Transverse colon (tissue), 4 donors: Measurements from ENCODE around the gene LBX1.

Experiments
- POLR2A ChIP-seq: fragments of 450-650 bp; IDR thresholded peaks from one replicate; pipeline ENCODE4 v1.6.1; 2016; ENCODE audit warnings: antibody characterized with exemption, mild to moderate bottlenecking, moderate library complexity
- POLR2AphosphoS5 ChIP-seq, 3 donors: sonication (generic); formaldehyde crosslinking; IDR thresholded peaks; one replicate each; pipeline ENCODE4 v1.6.1; 2016; ENCODE audit warnings: antibody characterized with exemption in 3 of 3
- TF ChIP-seq, protein P1 (sequence below), 5 experiments: fragments of 200-600 bp in 3 of 5; fragments of 450-650 bp in 2 of 5; sonication (generic) in 3 of 5; IDR thresholded peaks; 1 replicate in 2 of 5; 2 replicates in 3 of 5; pipeline ENCODE4 v1.5.1; 2016 to 2017; ENCODE audit warnings: antibody characterized with exemption in 5 of 5, inconsistent platforms in 3 of 5, mild to moderate bottlenecking in 2 of 5, moderate library complexity in 1 of 5

- TF ChIP-seq, protein P1, sequence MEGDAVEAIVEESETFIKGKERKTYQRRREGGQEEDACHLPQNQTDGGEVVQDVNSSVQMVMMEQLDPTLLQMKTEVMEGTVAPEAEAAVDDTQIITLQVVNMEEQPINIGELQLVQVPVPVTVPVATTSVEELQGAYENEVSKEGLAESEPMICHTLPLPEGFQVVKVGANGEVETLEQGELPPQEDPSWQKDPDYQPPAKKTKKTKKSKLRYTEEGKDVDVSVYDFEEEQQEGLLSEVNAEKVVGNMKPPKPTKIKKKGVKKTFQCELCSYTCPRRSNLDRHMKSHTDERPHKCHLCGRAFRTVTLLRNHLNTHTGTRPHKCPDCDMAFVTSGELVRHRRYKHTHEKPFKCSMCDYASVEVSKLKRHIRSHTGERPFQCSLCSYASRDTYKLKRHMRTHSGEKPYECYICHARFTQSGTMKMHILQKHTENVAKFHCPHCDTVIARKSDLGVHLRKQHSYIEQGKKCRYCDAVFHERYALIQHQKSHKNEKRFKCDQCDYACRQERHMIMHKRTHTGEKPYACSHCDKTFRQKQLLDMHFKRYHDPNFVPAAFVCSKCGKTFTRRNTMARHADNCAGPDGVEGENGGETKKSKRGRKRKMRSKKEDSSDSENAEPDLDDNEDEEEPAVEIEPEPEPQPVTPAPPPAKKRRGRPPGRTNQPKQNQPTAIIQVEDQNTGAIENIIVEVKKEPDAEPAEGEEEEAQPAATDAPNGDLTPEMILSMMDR (IDR thresholded peaks at IDR 0.05), result no peak
- TF ChIP-seq POLR2AphosphoS5 (IDR thresholded peaks at IDR 0.05), result no peak
- TF ChIP-seq POLR2A, result no peak
Observed at GRCh38 chr10:101249171-101249581, 19.9 kb upstream of the LBX1 start.
